SK-N-SH treated with all-trans-retinoic acid at 6 μM for 48 hours (cell line): ENCODE results near the gene CASS4.
"Not testable (repeated sequence)": the region's sequence is repeated elsewhere in the genome, so short reads cannot be mapped to it uniquely, and the experiment has no call there.

Experiments
- ATAC-seq: fragments of 200-7000 bp; cut with Tn5 transposase; 3 replicates; pipeline ENCODE4 v1.9.1; 2020; ENCODE audit warnings: mild to moderate bottlenecking, moderate library complexity
- ARNTL ChIP-seq: fragments of 450-650 bp; formaldehyde crosslinking; IDR thresholded peaks from 2 replicates; pipeline ENCODE4 v1.5.0; 2020; ENCODE audit warnings: low read depth, mild to moderate bottlenecking, moderate library complexity, borderline replicate concordance
- BACH2 ChIP-seq: fragments of 250-450 bp; sonication (Bioruptor Pico); IDR thresholded peaks from 2 replicates; pipeline ENCODE4 v1.9.0; 2021; ENCODE audit warnings: mild to moderate bottlenecking, borderline replicate concordance
- CSDC2 ChIP-seq: fragments of 250-450 bp; sonication (Bioruptor Pico); IDR thresholded peaks from 2 replicates; pipeline ENCODE4 v1.5.0; 2020; ENCODE audit warnings: mild to moderate bottlenecking, moderate library complexity
- ESRRG ChIP-seq: fragments of 250-450 bp; sonication (Bioruptor Pico); IDR thresholded peaks from 2 replicates; pipeline ENCODE4 v1.6.1; 2021; ENCODE audit warnings: mild to moderate bottlenecking
- GLIS3 ChIP-seq: fragments of 250-450 bp; sonication (Bioruptor Pico); IDR thresholded peaks from 2 replicates; pipeline ENCODE4 v1.5.0; 2020; ENCODE audit warnings: mild to moderate bottlenecking, moderate library complexity
- ISL1 ChIP-seq: fragments of 250-450 bp; sonication (Bioruptor Pico); IDR thresholded peaks from 2 replicates; pipeline ENCODE4 v2.1.2; 2022; ENCODE audit warnings: mild to moderate bottlenecking, moderate library complexity
- PPARA ChIP-seq: fragments of 250-450 bp; sonication (Bioruptor Pico); IDR thresholded peaks from 2 replicates; pipeline ENCODE4 v1.5.0; 2020; ENCODE audit warnings: mild to moderate bottlenecking, borderline replicate concordance
- RARB ChIP-seq: fragments of 250-450 bp; sonication (Bioruptor Pico); IDR thresholded peaks from 2 replicates; pipeline ENCODE4 v1.8.0; 2021; ENCODE audit warnings: mild to moderate bottlenecking, moderate library complexity
- SNAI2 ChIP-seq: fragments of 250-450 bp; sonication (Bioruptor Pico); IDR thresholded peaks from 2 replicates; pipeline ENCODE4 v1.5.0; 2020; ENCODE audit warnings: mild to moderate bottlenecking, moderate library complexity
- TOX ChIP-seq: fragments of 250-450 bp; sonication (Bioruptor Pico); IDR thresholded peaks from 2 replicates; pipeline ENCODE4 v1.8.0; 2021; ENCODE audit warnings: mild to moderate bottlenecking, moderate library complexity, borderline replicate concordance
- ZC3H10 ChIP-seq: fragments of 250-450 bp; sonication (Bioruptor Pico); IDR thresholded peaks from 2 replicates; pipeline ENCODE4 v1.5.1; 2021; ENCODE audit warnings: mild to moderate bottlenecking, moderate library complexity
- ZFP3 ChIP-seq: fragments of 250-450 bp; sonication (Bioruptor Pico); IDR thresholded peaks from 2 replicates; pipeline ENCODE4 v1.5.0; 2020; ENCODE audit warnings: mild to moderate bottlenecking, moderate library complexity
- ZFP30 ChIP-seq: fragments of 450-650 bp; formaldehyde crosslinking; IDR thresholded peaks from 2 replicates; pipeline ENCODE4 v1.5.0; 2022; ENCODE audit warnings: mild to moderate bottlenecking, moderate library complexity
- ZNF565 ChIP-seq: fragments of 450-650 bp; formaldehyde crosslinking; conservative IDR thresholded peaks from 2 replicates; pipeline ENCODE4 v1.5.0; 2020; ENCODE audit warnings: low read depth, mild to moderate bottlenecking, moderate library complexity
- ZNF70 ChIP-seq: fragments of 450-650 bp; formaldehyde crosslinking; IDR thresholded peaks from 2 replicates; pipeline ENCODE4 v1.5.0; 2020; ENCODE audit warnings: mild to moderate bottlenecking, moderate library complexity
- TF ChIP-seq, protein P1 (sequence below): fragments of 250-450 bp; sonication (Bioruptor Pico); IDR thresholded peaks from 2 replicates; pipeline ENCODE4 v1.8.0; 2021; ENCODE audit warnings: low read depth, mild to moderate bottlenecking, moderate library complexity, borderline replicate concordance
- TF ChIP-seq, protein P2 (sequence below): fragments of 250-450 bp; sonication (Bioruptor Pico); IDR thresholded peaks from 2 replicates; pipeline ENCODE4 v1.8.0; 2020; ENCODE audit warnings: mild to moderate bottlenecking, moderate library complexity, borderline replicate concordance
- TF ChIP-seq, protein P3 (sequence below): fragments of 250-450 bp; sonication (Bioruptor Pico); IDR thresholded peaks from 2 replicates; pipeline ENCODE4 v1.5.0; 2020; ENCODE audit warnings: mild to moderate bottlenecking, moderate library complexity

The CASS4 gene

DNA sequence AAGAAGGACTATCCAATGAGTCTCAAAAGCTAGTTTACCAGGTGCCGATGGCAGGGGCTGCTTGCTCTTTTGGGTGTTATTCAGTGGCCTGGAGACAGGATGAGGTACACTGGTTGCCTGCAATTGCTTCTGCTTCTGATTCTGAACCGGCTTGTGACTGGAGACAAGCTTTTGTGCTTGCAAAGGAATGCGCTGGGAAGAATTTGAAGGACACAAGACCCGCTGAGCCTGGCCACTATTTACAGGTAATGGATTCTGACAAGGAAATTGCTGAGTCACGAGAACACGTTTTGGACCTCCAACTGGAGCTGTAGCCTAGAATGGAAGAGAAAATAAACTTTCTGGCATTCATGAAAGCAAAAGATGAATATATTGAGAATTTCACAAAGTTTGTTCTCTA is 25.8 kb upstream of the CASS4 start:
- ATAC-seq: peak; percentile 49
- TF ChIP-seq, protein P1, sequence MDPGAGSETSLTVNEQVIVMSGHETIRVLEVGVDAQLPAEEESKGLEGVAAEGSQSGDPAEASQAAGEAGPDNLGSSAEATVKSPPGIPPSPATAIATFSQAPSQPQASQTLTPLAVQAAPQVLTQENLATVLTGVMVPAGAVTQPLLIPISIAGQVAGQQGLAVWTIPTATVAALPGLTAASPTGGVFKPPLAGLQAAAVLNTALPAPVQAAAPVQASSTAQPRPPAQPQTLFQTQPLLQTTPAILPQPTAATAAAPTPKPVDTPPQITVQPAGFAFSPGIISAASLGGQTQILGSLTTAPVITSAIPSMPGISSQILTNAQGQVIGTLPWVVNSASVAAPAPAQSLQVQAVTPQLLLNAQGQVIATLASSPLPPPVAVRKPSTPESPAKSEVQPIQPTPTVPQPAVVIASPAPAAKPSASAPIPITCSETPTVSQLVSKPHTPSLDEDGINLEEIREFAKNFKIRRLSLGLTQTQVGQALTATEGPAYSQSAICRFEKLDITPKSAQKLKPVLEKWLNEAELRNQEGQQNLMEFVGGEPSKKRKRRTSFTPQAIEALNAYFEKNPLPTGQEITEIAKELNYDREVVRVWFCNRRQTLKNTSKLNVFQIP (CRISPR knock-in tag): no peak
- no peak for TF ChIP-seq ARNTL (CRISPR knock-in tag)
- TF ChIP-seq BACH2 (CRISPR knock-in tag): no peak
- no peak for TF ChIP-seq CSDC2
- TF ChIP-seq, protein P2, sequence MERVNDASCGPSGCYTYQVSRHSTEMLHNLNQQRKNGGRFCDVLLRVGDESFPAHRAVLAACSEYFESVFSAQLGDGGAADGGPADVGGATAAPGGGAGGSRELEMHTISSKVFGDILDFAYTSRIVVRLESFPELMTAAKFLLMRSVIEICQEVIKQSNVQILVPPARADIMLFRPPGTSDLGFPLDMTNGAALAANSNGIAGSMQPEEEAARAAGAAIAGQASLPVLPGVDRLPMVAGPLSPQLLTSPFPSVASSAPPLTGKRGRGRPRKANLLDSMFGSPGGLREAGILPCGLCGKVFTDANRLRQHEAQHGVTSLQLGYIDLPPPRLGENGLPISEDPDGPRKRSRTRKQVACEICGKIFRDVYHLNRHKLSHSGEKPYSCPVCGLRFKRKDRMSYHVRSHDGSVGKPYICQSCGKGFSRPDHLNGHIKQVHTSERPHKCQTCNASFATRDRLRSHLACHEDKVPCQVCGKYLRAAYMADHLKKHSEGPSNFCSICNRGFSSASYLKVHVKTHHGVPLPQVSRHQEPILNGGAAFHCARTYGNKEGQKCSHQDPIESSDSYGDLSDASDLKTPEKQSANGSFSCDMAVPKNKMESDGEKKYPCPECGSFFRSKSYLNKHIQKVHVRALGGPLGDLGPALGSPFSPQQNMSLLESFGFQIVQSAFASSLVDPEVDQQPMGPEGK: no peak
- no peak for TF ChIP-seq TOX
- no peak for TF ChIP-seq GLIS3 (CRISPR knock-in tag)
- TF ChIP-seq RARB (CRISPR knock-in tag): no peak

DNA sequence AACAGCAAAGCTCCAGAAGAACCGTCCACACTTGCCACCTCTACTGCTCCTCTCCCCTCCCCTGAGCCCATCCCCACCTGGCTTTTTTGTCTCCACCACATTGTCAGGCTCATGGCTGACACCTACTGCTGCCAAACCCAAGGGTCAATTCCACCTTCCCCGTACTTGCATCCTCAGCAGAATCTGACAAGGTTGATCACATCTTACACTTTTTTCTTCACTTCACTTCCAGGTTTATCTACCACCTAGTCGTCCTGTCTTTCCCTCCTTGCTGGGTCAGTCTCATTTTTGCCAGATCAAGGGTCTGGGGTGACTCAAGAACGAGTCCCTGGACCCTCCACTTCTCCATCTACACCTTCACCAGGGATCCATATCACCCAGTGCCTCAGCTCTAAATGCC is 23.2 kb upstream of the CASS4 start:
- TF ChIP-seq ZNF565 (CRISPR knock-in tag) (no peak), PPARA (CRISPR knock-in tag) (no peak), ZC3H10 (CRISPR knock-in tag) (no peak), BACH2 (CRISPR knock-in tag) (no peak), ZFP30 (CRISPR knock-in tag) (no peak), CSDC2 (no peak), ZNF70 (no peak), SNAI2 (CRISPR knock-in tag) (no peak), ZFP3 (no peak), RARB (CRISPR knock-in tag) (no peak), ISL1 (CRISPR knock-in tag) (no peak), ESRRG (CRISPR knock-in tag) (no peak)
- TF ChIP-seq, protein P3, sequence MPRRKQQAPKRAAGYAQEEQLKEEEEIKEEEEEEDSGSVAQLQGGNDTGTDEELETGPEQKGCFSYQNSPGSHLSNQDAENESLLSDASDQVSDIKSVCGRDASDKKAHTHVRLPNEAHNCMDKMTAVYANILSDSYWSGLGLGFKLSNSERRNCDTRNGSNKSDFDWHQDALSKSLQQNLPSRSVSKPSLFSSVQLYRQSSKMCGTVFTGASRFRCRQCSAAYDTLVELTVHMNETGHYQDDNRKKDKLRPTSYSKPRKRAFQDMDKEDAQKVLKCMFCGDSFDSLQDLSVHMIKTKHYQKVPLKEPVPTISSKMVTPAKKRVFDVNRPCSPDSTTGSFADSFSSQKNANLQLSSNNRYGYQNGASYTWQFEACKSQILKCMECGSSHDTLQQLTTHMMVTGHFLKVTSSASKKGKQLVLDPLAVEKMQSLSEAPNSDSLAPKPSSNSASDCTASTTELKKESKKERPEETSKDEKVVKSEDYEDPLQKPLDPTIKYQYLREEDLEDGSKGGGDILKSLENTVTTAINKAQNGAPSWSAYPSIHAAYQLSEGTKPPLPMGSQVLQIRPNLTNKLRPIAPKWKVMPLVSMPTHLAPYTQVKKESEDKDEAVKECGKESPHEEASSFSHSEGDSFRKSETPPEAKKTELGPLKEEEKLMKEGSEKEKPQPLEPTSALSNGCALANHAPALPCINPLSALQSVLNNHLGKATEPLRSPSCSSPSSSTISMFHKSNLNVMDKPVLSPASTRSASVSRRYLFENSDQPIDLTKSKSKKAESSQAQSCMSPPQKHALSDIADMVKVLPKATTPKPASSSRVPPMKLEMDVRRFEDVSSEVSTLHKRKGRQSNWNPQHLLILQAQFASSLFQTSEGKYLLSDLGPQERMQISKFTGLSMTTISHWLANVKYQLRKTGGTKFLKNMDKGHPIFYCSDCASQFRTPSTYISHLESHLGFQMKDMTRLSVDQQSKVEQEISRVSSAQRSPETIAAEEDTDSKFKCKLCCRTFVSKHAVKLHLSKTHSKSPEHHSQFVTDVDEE (CRISPR knock-in tag): no peak
- TF ChIP-seq, protein P2: no peak
- TF ChIP-seq, all 23 proteins: peak for 0
- no peak for ATAC-seq

DNA sequence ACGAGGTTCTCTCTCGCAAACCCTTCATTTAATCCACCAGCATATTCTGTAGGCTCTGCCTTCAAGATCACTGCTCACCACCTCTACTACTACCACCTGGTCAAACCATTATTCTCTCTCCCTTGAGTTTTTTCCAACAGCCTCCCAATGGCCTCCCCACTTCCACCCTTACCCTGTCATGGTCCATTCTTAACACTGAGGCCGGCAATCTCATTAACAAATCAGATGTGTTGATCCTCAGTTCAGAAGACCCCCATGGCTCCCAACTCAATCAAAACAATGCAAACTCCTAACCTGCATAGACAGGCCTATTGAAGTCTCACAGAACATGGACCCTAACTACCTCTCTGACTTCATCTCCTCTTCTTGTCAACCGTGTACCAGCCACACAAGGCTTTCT is 22.3 kb upstream of the CASS4 start:
- no peak for ATAC-seq
- TF ChIP-seq, protein P2: no peak

DNA sequence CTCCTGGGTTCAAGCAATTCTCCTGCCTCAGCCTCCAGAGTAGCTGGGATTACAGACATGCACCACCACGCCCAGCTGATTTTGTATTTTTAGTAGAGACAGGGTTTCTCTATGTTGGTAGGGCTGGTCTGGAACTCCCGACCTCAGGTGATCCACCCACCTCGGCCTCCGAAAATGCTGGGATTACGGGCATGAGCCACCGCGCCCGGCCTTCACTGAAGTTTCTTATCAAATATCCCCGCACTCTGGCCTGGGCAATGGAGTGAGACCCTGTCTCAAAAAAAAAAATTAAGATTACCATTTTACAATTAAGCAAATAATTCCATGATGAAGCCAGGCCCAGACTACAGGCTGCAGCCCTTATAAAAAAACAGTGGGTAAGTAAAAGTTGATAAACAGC is 21.7 kb upstream of the CASS4 start:
- not testable (repeated sequence) for ATAC-seq

DNA sequence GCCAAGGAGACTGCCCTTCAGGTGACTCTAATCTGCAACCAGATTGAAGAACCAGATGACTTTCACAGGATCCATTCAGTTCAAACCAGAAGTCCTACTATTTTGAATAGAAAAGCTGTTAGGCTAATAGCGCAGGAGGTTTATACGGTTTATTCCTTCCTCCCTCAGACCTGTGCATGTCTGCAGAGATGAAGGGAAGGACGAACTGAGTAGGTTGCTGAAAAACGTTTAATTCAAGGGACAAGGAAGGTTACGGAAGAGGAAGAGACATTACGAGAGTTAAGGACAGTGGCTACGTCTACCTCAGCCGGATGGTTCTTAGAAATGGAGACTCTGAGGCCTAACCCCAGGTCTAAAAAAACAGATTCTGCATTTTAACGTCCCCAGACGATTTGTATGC is 21.0 kb upstream of the CASS4 start:
- ATAC-seq: no peak
- TF ChIP-seq RARB (CRISPR knock-in tag) (no peak), CSDC2 (no peak), SNAI2 (CRISPR knock-in tag) (no peak), ESRRG (CRISPR knock-in tag) (no peak), PPARA (CRISPR knock-in tag) (no peak), TOX (no peak), ZFP3 (no peak)
- TF ChIP-seq, protein P1 (CRISPR knock-in tag): no peak
- TF ChIP-seq, protein P2: no peak
